GM23338 (cell line): ENCODE measurements around the gene PSMD6. TPM values are rescaled to one million over a fixed set of nuclear protein-coding genes. Genes with fewer than 3 reads are reported as not detected.

Experiments
- ATAC-seq: fragments of 200-7000 bp; cut with Tn5 transposase; 3 replicates; pipeline ENCODE4 v1.9.1; 2020
- DNase-seq: peaks from one replicate; pipeline ENCODE4 v3.0.0-alpha.2; 2015; ENCODE audit warnings: low spot score
- H2AFZ ChIP-seq: fragments of 200-600 bp; sonication (generic); 2 replicates; pipeline ENCODE4 v1.8.0; 2016; ENCODE audit warnings: antibody characterized with exemption, mild to moderate bottlenecking, moderate library complexity
- H3F3A ChIP-seq: fragments of 200-600 bp; sonication (generic); replicated peaks from 2 replicates; pipeline ENCODE4 v1.8.0; 2017; ENCODE audit warnings: antibody characterized with exemption, mixed run types, low read depth
- H3K27ac ChIP-seq: fragments of 200-600 bp; sonication (generic); 2 replicates; pipeline ENCODE4 v1.6.1; 2016; ENCODE audit warnings: low read depth
- H3K27me3 ChIP-seq: fragments of 200-600 bp; sonication (generic); 2 replicates; pipeline ENCODE4 v1.8.0; 2016; ENCODE audit warnings: mild to moderate bottlenecking, mixed run types, moderate library complexity; ENCODE audit not compliant: insufficient read depth
- H3K36me3 ChIP-seq: fragments of 200-600 bp; sonication (generic); 2 replicates; pipeline ENCODE4 v1.8.0; 2016; ENCODE audit warnings: mild to moderate bottlenecking; ENCODE audit not compliant: insufficient read depth
- H3K4me1 ChIP-seq: fragments of 200-600 bp; sonication (generic); 2 replicates; pipeline ENCODE4 v1.8.0; 2016; ENCODE audit warnings: mild to moderate bottlenecking, moderate library complexity; ENCODE audit not compliant: insufficient read depth
- H3K4me2 ChIP-seq: fragments of 200-600 bp; sonication (generic); 2 replicates; pipeline ENCODE4 v1.7.1; 2017; ENCODE audit warnings: mixed run types
- H3K4me3 ChIP-seq: fragments of 200-600 bp; sonication (generic); 2 replicates; pipeline ENCODE4 v1.6.1; 2016; ENCODE audit warnings: mixed run types
- H3K79me2 ChIP-seq: fragments of 200-600 bp; sonication (generic); replicated peaks from 2 replicates; pipeline ENCODE4 v1.8.0; 2017; ENCODE audit warnings: mild to moderate bottlenecking; ENCODE audit not compliant: insufficient read depth
- H3K9me2 ChIP-seq: fragments of 200-600 bp; sonication (generic); 2 replicates; pipeline ENCODE4 v1.8.0; 2017; ENCODE audit not compliant: insufficient read depth
- H4K20me1 ChIP-seq: fragments of 200-600 bp; sonication (generic); replicated peaks from 2 replicates; pipeline ENCODE4 v1.8.0; 2017; ENCODE audit warnings: mild to moderate bottlenecking; ENCODE audit not compliant: insufficient read depth
- H3K27ac Mint-ChIP-seq: 2 replicates; pipeline ENCODE4 v1.8.0; 2020; ENCODE audit warnings: inconsistent platforms, mild to moderate bottlenecking, moderate library complexity, mixed read lengths
- H3K27me3 Mint-ChIP-seq: 3 replicates; pipeline ENCODE4 v1.8.0; 2022; ENCODE audit warnings: low read depth, mild to moderate bottlenecking, moderate library complexity, mixed read lengths, inconsistent platforms; ENCODE audit not compliant: insufficient read depth, poor library complexity
- H3K36me3 Mint-ChIP-seq: 3 replicates; pipeline ENCODE4 v1.8.0; 2021; ENCODE audit warnings: low read depth, mild to moderate bottlenecking, inconsistent platforms, moderate library complexity, mixed read lengths
- H3K4me1 Mint-ChIP-seq: 3 replicates; pipeline ENCODE4 v1.8.0; 2020; ENCODE audit warnings: mild to moderate bottlenecking, inconsistent platforms, mixed read lengths
- H3K4me3 Mint-ChIP-seq: 3 replicates; pipeline ENCODE4 v1.8.0; 2021; ENCODE audit warnings: moderate library complexity, mild to moderate bottlenecking, inconsistent platforms, mixed read lengths
- H3K9me3 Mint-ChIP-seq: 3 replicates; pipeline ENCODE4 v1.8.0; 2020; ENCODE audit warnings: moderate library complexity, mild to moderate bottlenecking, inconsistent platforms, mixed read lengths
- CTCF ChIP-seq, 2 experiments: fragments of 200-600 bp in 1 of 2; sonication (generic) in 1 of 2; conservative IDR thresholded peaks; 2 replicates each; pipeline versions ENCODE4 v1.5.1 to v1.6.1; 2016 to 2017; ENCODE audit warnings: antibody characterized with exemption in 2 of 2, low read depth in 2 of 2, mild to moderate bottlenecking in 2 of 2, moderate library complexity in 1 of 2
- EZH2phosphoT487 ChIP-seq: fragments of 200-600 bp; sonication (generic); IDR thresholded peaks from one replicate; pipeline ENCODE4 v1.8.1; 2018; ENCODE audit warnings: antibody characterized with exemption; ENCODE audit not compliant: unreplicated experiment
- JUNB ChIP-seq: IDR thresholded peaks from one replicate; pipeline ENCODE4 v1.6.1; 2016; ENCODE audit warnings: antibody characterized with exemption; ENCODE audit not compliant: unreplicated experiment
- NANOG ChIP-seq: IDR thresholded peaks from 2 replicates; pipeline ENCODE4 v1.6.1; 2016; ENCODE audit warnings: antibody characterized with exemption, borderline replicate concordance
- REST ChIP-seq: IDR thresholded peaks from one replicate; pipeline ENCODE4 v1.6.1; 2018; ENCODE audit warnings: antibody characterized with exemption; ENCODE audit not compliant: unreplicated experiment
- STAT1 ChIP-seq: IDR thresholded peaks from one replicate; pipeline ENCODE4 v1.6.1; 2016; ENCODE audit warnings: antibody characterized with exemption; ENCODE audit not compliant: unreplicated experiment
- ZNF114 ChIP-seq: fragments of 250-450 bp; sonication (Bioruptor Pico); IDR thresholded peaks from 2 replicates; pipeline ENCODE4 v1.5.0; 2020; ENCODE audit warnings: mild to moderate bottlenecking, moderate library complexity
- ZNF331 ChIP-seq: fragments of 250-450 bp; sonication (Bioruptor Pico); IDR thresholded peaks from 2 replicates; pipeline ENCODE4 v1.5.0; 2020; ENCODE audit warnings: low read depth, mild to moderate bottlenecking, moderate library complexity
- polyA plus RNA-seq: library from polyadenylated mRNA; unstranded; fragments of >200 nt; fragmentation: Nextera tagmentation; extraction: Ambion mirVana; gene quantifications from 2 replicates; pipeline ENCODE4 v1.2.1, GENCODE V29; 2016
- total RNA-seq: library from RNA; depleted of rRNA; stranded (reverse); fragments of >200 nt; shearing (Covaris generic); gene quantifications from 2 replicates; pipeline ENCODE4 v1.2.3, GENCODE V29; 2014
- TF ChIP-seq, protein P1 (sequence below): IDR thresholded peaks from 2 replicates; pipeline ENCODE4 v1.6.1; 2016; ENCODE audit warnings: antibody characterized with exemption

The PSMD6 gene
- total and polyA plus RNA-seq, 2 experiments from 2014 or later, result 98.1 to 205 TPM

DNA sequence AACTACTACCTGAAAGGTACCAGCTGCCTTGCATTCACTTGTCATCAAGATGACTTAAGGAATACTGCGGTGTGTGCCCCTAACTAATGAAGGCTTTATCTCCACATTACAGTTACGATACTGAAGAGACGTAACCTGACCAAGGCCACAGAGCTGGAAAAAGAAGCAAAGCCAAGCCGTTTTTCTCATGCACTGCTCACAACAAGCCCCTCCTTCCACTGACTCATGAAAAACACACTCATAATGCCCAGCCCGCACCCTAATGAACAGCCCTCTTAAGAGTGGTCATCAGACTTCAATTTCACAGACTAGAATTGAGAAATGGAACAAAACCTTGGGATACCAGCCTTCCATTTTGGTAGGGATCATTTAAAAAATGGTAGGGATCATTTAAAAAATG, 11.6 kb downstream of the PSMD6 start:
- no peaks in the 10 kb centered on the region for H3K4me1 ChIP-seq
- TF ChIP-seq, protein P1, sequence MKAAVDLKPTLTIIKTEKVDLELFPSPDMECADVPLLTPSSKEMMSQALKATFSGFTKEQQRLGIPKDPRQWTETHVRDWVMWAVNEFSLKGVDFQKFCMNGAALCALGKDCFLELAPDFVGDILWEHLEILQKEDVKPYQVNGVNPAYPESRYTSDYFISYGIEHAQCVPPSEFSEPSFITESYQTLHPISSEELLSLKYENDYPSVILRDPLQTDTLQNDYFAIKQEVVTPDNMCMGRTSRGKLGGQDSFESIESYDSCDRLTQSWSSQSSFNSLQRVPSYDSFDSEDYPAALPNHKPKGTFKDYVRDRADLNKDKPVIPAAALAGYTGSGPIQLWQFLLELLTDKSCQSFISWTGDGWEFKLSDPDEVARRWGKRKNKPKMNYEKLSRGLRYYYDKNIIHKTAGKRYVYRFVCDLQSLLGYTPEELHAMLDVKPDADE, result no peak
- TF ChIP-seq EZH2phosphoT487, result no peak
- TF ChIP-seq JUNB, result no peak
- no peak for TF ChIP-seq ZNF331 (CRISPR knock-in tag)
- H3K79me2 ChIP-seq, result no peaks in the 10 kb centered on the region; the same call in 1 of the 2 replicates
- H3K9me2 ChIP-seq, result no peaks in the 10 kb centered on the region
- no peak for ATAC-seq
- H3F3A ChIP-seq, result no peaks in the 10 kb centered on the region; the same call in 1 of the 2 replicates
- no peak overlapping the region for H3K27ac ChIP-seq
- Mint-ChIP-seq H3K9me3 (no peaks in the 10 kb centered on the region), H3K4me1 (no peaks in the 10 kb centered on the region), H3K36me3 (peaks cover 65% of the 10 kb centered on the region), H3K27ac (no peak overlapping the region), H3K27me3 (no peaks in the 10 kb centered on the region), H3K4me3 (no peak overlapping the region)
- peaks cover 40% of the 10 kb centered on the region; the same call in 1 of the 2 replicates for H3K36me3 ChIP-seq
- H2AFZ ChIP-seq, result no peak overlapping the region
- H3K4me3 ChIP-seq, result no peak overlapping the region
- peaks cover 4% of the 10 kb centered on the region for H4K20me1 ChIP-seq
- DNase-seq, result no peak
- H3K4me2 ChIP-seq, result no peak overlapping the region
- no peaks in the 10 kb centered on the region for H3K27me3 ChIP-seq

DNA sequence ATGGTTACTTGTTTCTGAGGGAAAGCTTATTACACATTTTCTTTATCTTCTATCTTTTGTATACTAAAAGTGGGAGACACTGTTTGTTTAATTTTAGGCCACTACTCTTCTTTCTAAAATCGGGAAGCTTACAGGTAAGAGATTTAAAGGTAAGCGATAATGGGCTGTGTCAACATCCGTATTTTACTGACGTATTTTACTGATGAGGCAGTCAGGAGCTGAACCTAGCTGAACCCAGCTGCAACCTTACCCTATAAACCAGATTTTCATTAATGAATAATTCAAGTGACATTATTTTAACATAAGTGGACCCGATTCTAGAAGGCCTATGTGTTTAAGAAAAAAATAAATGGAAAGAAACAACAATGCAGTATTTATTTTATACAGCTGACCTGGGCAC, 13.1 kb downstream of the PSMD6 start:
- H3K36me3 Mint-ChIP-seq, result peaks cover 60% of the 10 kb centered on the region
- DNase-seq, result no peak
- peaks cover 34% of the 10 kb centered on the region; the same call in 1 of the 2 replicates for H3K36me3 ChIP-seq
- TF ChIP-seq REST (no peak), STAT1 (no peak), ZNF114 (CRISPR knock-in tag) (no peak), CTCF (conservative IDR thresholded peaks at IDR 0.05; ENCODE audit: low read depth in 2 of 2) (no peak), NANOG (no peak), JUNB (no peak), ZNF331 (CRISPR knock-in tag) (no peak)

More for the DNA sequence above, 13.1 kb downstream of the PSMD6 start:
- H3K27me3 ChIP-seq, result no peaks in the 10 kb centered on the region
- no peak overlapping the region for H3K27ac Mint-ChIP-seq
- no peaks in the 10 kb centered on the region for H3K4me1 Mint-ChIP-seq
- no peaks in the 10 kb centered on the region for H3K27me3 Mint-ChIP-seq
- H3K4me3 ChIP-seq, result no peak overlapping the region
- no peak for ATAC-seq
- H3K9me3 Mint-ChIP-seq, result no peaks in the 10 kb centered on the region
- no peak overlapping the region for H3K4me3 Mint-ChIP-seq
- no peaks in the 10 kb centered on the region for H3K9me2 ChIP-seq
- H3K79me2 ChIP-seq, result no peaks in the 10 kb centered on the region
- H3K4me2 ChIP-seq, result no peak overlapping the region
- H4K20me1 ChIP-seq, result peaks cover 4% of the 10 kb centered on the region; the same call in 1 of the 2 replicates
- no peak overlapping the region for H2AFZ ChIP-seq
- no peak overlapping the region for H3K27ac ChIP-seq
- no peaks in the 10 kb centered on the region; the same call in 1 of the 2 replicates for H3F3A ChIP-seq
- H3K4me1 ChIP-seq, result no peaks in the 10 kb centered on the region
